Measurements from ENCODE around the gene CACNA2D2. TPM values are rescaled to one million over a fixed set of nuclear protein-coding genes. Genes with fewer than 3 reads are reported as not detected.

CACNA2D2 gene
- total RNA-seq, 1 experiment from 2014 or later = 22.0 TPM

DNA sequence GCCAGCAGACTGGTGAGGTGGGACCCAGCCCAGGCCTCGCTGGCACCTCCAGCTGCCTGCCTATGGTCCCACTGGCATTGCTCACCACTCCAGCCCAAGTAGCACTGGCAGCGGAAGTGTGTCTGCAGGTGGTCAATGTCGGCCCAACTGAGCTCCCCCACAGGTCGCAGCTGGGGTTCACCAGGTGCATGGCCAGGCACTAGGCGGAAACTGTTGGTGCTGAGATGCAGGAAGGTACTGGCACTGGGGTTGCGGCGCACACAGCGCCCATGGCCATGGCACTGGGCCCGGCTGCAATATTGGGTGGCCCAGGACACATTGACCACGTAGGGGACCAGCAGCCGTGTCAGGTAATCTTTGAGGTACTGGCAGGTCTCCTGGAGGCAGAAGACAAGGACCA lies 185.3 kb downstream of the CACNA2D2 start:
- H3K27ac Mint-ChIP-seq = no peak overlapping the region
- CTCF ChIA-PET = interaction anchor here (2.1 kb wide), 1 partner anchor 15 kb away, joined by 4 read pairs; the partner anchor contains the start of gene HYAL1
- POLR2A ChIA-PET = no interaction called here
- TF ChIP-seq, protein P1, sequence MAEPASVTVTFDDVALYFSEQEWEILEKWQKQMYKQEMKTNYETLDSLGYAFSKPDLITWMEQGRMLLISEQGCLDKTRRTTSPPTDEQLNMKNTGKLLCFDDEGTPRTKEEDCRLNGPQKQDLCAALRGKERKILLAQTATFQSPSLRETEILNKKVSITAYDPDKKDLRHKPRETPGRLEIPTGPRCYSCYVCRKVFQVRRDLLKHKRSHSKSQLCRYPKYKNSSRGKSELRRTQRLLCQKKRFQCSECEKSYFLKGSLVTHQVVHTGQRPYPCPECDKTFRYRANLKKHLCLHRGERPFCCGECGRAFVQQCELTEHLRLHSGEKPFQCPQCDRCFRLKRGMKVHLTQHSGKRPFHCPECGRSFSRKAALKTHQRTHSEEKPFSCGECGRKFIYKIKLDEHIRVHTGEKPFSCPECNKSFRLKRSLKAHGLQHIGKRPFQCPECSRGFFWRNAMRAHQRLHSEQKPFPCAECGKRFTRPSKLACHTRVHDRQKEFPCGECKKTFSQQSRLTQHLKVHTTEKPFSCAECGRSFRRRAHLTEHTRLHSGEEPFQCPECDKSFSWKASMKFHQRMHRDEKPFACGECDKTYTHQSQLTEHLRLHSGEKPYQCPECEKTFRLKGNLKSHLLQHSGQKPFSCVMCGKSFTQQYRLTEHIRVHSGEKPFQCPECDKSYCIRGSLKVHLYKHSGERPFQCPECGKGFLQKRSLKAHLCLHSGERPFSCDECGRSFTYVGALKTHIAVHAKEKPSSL (CRISPR knock-in tag; conservative IDR thresholded peaks at IDR 0.05) = no peak
- TF ChIP-seq GTF2I (CRISPR knock-in tag; conservative IDR thresholded peaks at IDR 0.05) (no peak), ATF1 (CRISPR knock-in tag; IDR thresholded peaks at IDR 0.05) (no peak), E2F1 (CRISPR knock-in tag; IDR thresholded peaks at IDR 0.05) (no peak), KAT7 (CRISPR knock-in tag; IDR thresholded peaks at IDR 0.05; ENCODE audit: borderline replicate concordance) (no peak), SMAD4 (CRISPR knock-in tag; IDR thresholded peaks at IDR 0.05) (no peak), ESRRA (CRISPR knock-in tag; IDR thresholded peaks at IDR 0.05; ENCODE audit: borderline replicate concordance) (no peak), HMGA2 (CRISPR knock-in tag; IDR thresholded peaks at IDR 0.05) (no peak), ZNF423 (CRISPR knock-in tag; IDR thresholded peaks at IDR 0.05) (no peak), GABPB1 (CRISPR knock-in tag; IDR thresholded peaks at IDR 0.05) (no peak), ZNF263 (CRISPR knock-in tag; IDR thresholded peaks at IDR 0.05; ENCODE audit: low read depth) (no peak), FOXP4 (CRISPR knock-in tag; IDR thresholded peaks at IDR 0.05) (no peak), ZNF671 (CRISPR knock-in tag; IDR thresholded peaks at IDR 0.05) (no peak), RELA (CRISPR knock-in tag; IDR thresholded peaks at IDR 0.05; ENCODE audit: borderline replicate concordance) (no peak), TEAD4 (CRISPR knock-in tag; IDR thresholded peaks at IDR 0.05) (no peak)
- TF ChIP-seq, protein P2, sequence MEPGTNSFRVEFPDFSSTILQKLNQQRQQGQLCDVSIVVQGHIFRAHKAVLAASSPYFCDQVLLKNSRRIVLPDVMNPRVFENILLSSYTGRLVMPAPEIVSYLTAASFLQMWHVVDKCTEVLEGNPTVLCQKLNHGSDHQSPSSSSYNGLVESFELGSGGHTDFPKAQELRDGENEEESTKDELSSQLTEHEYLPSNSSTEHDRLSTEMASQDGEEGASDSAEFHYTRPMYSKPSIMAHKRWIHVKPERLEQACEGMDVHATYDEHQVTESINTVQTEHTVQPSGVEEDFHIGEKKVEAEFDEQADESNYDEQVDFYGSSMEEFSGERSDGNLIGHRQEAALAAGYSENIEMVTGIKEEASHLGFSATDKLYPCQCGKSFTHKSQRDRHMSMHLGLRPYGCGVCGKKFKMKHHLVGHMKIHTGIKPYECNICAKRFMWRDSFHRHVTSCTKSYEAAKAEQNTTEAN (CRISPR knock-in tag; IDR thresholded peaks at IDR 0.05) = no peak
- TF ChIP-seq, protein P3, sequence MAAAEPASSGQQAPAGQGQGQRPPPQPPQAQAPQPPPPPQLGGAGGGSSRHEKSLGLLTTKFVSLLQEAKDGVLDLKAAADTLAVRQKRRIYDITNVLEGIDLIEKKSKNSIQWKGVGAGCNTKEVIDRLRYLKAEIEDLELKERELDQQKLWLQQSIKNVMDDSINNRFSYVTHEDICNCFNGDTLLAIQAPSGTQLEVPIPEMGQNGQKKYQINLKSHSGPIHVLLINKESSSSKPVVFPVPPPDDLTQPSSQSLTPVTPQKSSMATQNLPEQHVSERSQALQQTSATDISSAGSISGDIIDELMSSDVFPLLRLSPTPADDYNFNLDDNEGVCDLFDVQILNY (CRISPR knock-in tag; IDR thresholded peaks at IDR 0.05) = no peak
- ATAC-seq = no peak
- no peak overlapping the region; the same call in 1 of the 2 replicates for H3K4me3 Mint-ChIP-seq
- H3K36me3 Mint-ChIP-seq = peaks cover 46% of the 10 kb centered on the region
- H3K9me3 Mint-ChIP-seq = peaks cover 5% of the 10 kb centered on the region; the same call in 1 of the 2 replicates
- peaks cover 23% of the 10 kb centered on the region for H3K4me1 Mint-ChIP-seq
- no peak for DNase-seq (ENCODE audit: low spot score)
- H3K27me3 Mint-ChIP-seq (ENCODE audit: low read depth) = no peaks in the 10 kb centered on the region

- DNase-seq (ENCODE audit: low spot score) = no peak
- Mint-ChIP-seq H3K27me3 (ENCODE audit: low read depth) (no peaks in the 10 kb centered on the region), H3K9me3 (peaks cover 5% of the 10 kb centered on the region; the same call in 1 of the 2 replicates), H3K36me3 (peaks cover 46% of the 10 kb centered on the region), H3K4me1 (peaks cover 17% of the 10 kb centered on the region), H3K27ac (no peak overlapping the region), H3K4me3 (no peak overlapping the region)
- no peak for ATAC-seq
- ChIA-PET CTCF (interaction anchor here (2.1 kb wide), 1 partner anchor 14 kb away, joined by 4 read pairs; the partner anchor contains the start of gene HYAL1), POLR2A (interaction anchor here (0.6 kb wide), 1 partner anchor 69 kb away, joined by 3 read pairs; no protein-coding TSS in a partner anchor)
- TF ChIP-seq HMGA2 (CRISPR knock-in tag; IDR thresholded peaks at IDR 0.05) = no peak
- TF ChIP-seq, protein P4, sequence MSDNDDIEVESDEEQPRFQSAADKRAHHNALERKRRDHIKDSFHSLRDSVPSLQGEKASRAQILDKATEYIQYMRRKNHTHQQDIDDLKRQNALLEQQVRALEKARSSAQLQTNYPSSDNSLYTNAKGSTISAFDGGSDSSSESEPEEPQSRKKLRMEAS (CRISPR knock-in tag; IDR thresholded peaks at IDR 0.05) = no peak
- no peak for TF ChIP-seq NFYB (CRISPR knock-in tag; conservative IDR thresholded peaks at IDR 0.05; ENCODE audit: low read depth)
- no peak for TF ChIP-seq IRF2 (CRISPR knock-in tag; IDR thresholded peaks at IDR 0.05; ENCODE audit: borderline replicate concordance, low read depth)
- TF ChIP-seq, protein P5, sequence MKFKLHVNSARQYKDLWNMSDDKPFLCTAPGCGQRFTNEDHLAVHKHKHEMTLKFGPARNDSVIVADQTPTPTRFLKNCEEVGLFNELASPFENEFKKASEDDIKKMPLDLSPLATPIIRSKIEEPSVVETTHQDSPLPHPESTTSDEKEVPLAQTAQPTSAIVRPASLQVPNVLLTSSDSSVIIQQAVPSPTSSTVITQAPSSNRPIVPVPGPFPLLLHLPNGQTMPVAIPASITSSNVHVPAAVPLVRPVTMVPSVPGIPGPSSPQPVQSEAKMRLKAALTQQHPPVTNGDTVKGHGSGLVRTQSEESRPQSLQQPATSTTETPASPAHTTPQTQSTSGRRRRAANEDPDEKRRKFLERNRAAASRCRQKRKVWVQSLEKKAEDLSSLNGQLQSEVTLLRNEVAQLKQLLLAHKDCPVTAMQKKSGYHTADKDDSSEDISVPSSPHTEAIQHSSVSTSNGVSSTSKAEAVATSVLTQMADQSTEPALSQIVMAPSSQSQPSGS (CRISPR knock-in tag; IDR thresholded peaks at IDR 0.05; ENCODE audit: borderline replicate concordance, low read depth) = no peak
- TF ChIP-seq, protein P1 (CRISPR knock-in tag; conservative IDR thresholded peaks at IDR 0.05) = no peak
- no peak for TF ChIP-seq TEAD1 (CRISPR knock-in tag; IDR thresholded peaks at IDR 0.05)
- no peak for TF ChIP-seq RORB (CRISPR knock-in tag; IDR thresholded peaks at IDR 0.05)
- no peak for TF ChIP-seq RELA (CRISPR knock-in tag; IDR thresholded peaks at IDR 0.05; ENCODE audit: borderline replicate concordance)
Observed at GRCh38 chr3:50317300-50317699, 186.1 kb downstream of the CACNA2D2 start.
